GM21737 (cell line): Measurements from ENCODE around the gene TMEM167A.
A peak's percentile ranks its signal among the peaks of the same experiment; 100 is the strongest.

Experiments used
- ATAC-seq: cut with Tn5 transposase; IDR thresholded peaks from one replicate; pipeline ENCODE4 v1.9.1; 2021; ENCODE audit warnings: mild to moderate bottlenecking, moderate library complexity; ENCODE audit not compliant: unreplicated experiment

Gene TMEM167A

GRCh38 chr5:83076742-83077661 is at the start of gene TMEM167A, which contains the start of gene XRCC4:
TSS of gene TMEM167A (minus strand) at chr5:83077394. CDS start at chr5:83077323, 71 bp downstream.
TSS of gene XRCC4 (plus strand) at chr5:83077547. CDS start at chr5:83104920, 27,373 bp downstream.
- peak; percentile 98 for ATAC-seq

- ATAC-seq = no peak
These were observed 49.3 kb upstream of the TMEM167A start for GRCh38 chr5:83126501-83126900.

- no peak for ATAC-seq
These were observed 48.4 kb upstream of the TMEM167A start for GRCh38 chr5:83125560-83125959.

GRCh38 chr5:83124593-83124992 is 47.4 kb upstream of the TMEM167A start:
- ATAC-seq = no peak

- ATAC-seq = no peak
These were observed 41.8 kb upstream of the TMEM167A start for GRCh38 chr5:83118976-83119375.

- ATAC-seq = no peak
These were observed 41.3 kb upstream of the TMEM167A start for GRCh38 chr5:83118471-83118870.

- no peak for ATAC-seq
These were observed 38.6 kb upstream of the TMEM167A start for GRCh38 chr5:83115816-83116215.

- ATAC-seq = no peak
These were observed 32.2 kb upstream of the TMEM167A start for GRCh38 chr5:83109380-83109779.

- ATAC-seq = no peak
These were observed 30.7 kb upstream of the TMEM167A start for GRCh38 chr5:83107692-83108420.

GRCh38 chr5:83104021-83104420 is 26.8 kb upstream of the TMEM167A start:
- ATAC-seq = no peak

- no peak for ATAC-seq
These were observed 25.3 kb upstream of the TMEM167A start for GRCh38 chr5:83102364-83102980.

- ATAC-seq = no peak
These were observed 24.3 kb upstream of the TMEM167A start for GRCh38 chr5:83101514-83101913.

GRCh38 chr5:83099445-83099844 is 22.3 kb upstream of the TMEM167A start:
- ATAC-seq = no peak

- no peak for ATAC-seq
These were observed 21.8 kb upstream of the TMEM167A start for GRCh38 chr5:83099001-83099400.

GRCh38 chr5:83097689-83098231 is 20.6 kb upstream of the TMEM167A start:
- no peak for ATAC-seq

- no peak for ATAC-seq
These were observed 19.6 kb upstream of the TMEM167A start for GRCh38 chr5:83096660-83097339.

GRCh38 chr5:83095957-83096539 is 18.9 kb upstream of the TMEM167A start:
- ATAC-seq = no peak

- ATAC-seq = no peak
These were observed 18.2 kb upstream of the TMEM167A start for GRCh38 chr5:83095163-83095956.

- no peak for ATAC-seq
These were observed 16.5 kb upstream of the TMEM167A start for GRCh38 chr5:83093692-83094091.
